ENCODE data around the gene PGR. TPM values are rescaled to one million over a fixed set of nuclear protein-coding genes. Genes with fewer than 3 reads are reported as not detected.

Gene PGR
- total RNA-seq, 1 experiment from 2014 or later, result not detected

DNA sequence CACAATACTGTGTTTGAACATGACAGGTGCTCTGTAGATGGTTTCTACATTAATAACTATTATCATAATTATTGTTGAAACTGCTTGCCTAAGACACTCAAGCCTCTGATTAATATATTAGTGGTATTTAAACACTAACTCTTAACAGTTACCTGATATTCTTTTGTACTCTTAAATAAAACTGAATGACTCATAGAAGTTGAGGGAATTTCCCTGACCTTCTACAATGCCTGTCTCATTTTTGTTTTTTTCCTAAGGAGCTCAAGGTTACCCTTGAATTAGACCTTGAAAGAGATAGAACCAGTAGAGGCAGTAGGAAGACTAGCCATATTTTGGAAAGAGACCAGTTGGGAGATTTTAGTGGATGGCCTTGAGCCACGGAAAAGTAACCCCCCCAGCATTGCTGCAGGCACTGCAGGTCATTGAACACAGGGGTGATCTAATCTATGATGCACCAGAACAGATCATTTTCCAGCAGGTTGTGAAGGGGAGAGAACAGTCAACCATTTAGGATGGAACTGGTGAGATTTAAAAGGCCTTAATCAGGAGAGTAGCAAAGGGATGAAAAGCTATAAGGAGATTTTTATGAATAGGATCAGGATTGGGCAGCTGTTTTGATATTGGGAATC lies 148.3 kb downstream of the PGR start:
- H3K4me1 ChIP-seq (ENCODE audit: control insufficient read depth, insufficient read depth, low read length), result no peaks in the 10 kb centered on the region
- H3K4me3 ChIP-seq (ENCODE audit: low read depth in 2 of 2, low read length in 2 of 2), result no peak overlapping the region
- in situ Hi-C loops (cut with HindIII; ENCODE audit: low pct_unique_long_range_greater_than_20kb, low sequenced_read_pairs) (no loop called here), intact Hi-C loops (cut with micrococcal nuclease; ENCODE audit: unreplicated experiment) (no loop called here)
- DNase-seq (ENCODE audit: low read depth, low spot score) (no peak), ATAC-seq (no peak)
- H3K27ac ChIP-seq (ENCODE audit: low read length), result no peak overlapping the region
- H3K27me3 ChIP-seq (ENCODE audit: control insufficient read depth, insufficient read depth, low read length), result no peaks in the 10 kb centered on the region
- BruUV-seq (replicated peaks), result no TSS peak
- CTCF ChIA-PET, result no interaction called here
- H3K36me3 ChIP-seq (ENCODE audit: control insufficient read depth, insufficient read depth, low read length), result no peaks in the 10 kb centered on the region
- POLR2A ChIA-PET, result no interaction called here
- TF ChIP-seq TCF7L2 (IDR thresholded peaks at IDR 0.05; ENCODE audit: low read depth, low read length), result no peak
- TF ChIP-seq, protein P1, sequence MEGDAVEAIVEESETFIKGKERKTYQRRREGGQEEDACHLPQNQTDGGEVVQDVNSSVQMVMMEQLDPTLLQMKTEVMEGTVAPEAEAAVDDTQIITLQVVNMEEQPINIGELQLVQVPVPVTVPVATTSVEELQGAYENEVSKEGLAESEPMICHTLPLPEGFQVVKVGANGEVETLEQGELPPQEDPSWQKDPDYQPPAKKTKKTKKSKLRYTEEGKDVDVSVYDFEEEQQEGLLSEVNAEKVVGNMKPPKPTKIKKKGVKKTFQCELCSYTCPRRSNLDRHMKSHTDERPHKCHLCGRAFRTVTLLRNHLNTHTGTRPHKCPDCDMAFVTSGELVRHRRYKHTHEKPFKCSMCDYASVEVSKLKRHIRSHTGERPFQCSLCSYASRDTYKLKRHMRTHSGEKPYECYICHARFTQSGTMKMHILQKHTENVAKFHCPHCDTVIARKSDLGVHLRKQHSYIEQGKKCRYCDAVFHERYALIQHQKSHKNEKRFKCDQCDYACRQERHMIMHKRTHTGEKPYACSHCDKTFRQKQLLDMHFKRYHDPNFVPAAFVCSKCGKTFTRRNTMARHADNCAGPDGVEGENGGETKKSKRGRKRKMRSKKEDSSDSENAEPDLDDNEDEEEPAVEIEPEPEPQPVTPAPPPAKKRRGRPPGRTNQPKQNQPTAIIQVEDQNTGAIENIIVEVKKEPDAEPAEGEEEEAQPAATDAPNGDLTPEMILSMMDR (IDR thresholded peaks at IDR 0.05), result no peak
- no peak for TF ChIP-seq SIN3A (IDR thresholded peaks at IDR 0.05; ENCODE audit: borderline replicate concordance, insufficient read depth, low read depth, low read length)
- no peak for TF ChIP-seq POLR2AphosphoS5 (IDR thresholded peaks at IDR 0.05; ENCODE audit: low read depth, low read length)
- TF ChIP-seq, protein P2, sequence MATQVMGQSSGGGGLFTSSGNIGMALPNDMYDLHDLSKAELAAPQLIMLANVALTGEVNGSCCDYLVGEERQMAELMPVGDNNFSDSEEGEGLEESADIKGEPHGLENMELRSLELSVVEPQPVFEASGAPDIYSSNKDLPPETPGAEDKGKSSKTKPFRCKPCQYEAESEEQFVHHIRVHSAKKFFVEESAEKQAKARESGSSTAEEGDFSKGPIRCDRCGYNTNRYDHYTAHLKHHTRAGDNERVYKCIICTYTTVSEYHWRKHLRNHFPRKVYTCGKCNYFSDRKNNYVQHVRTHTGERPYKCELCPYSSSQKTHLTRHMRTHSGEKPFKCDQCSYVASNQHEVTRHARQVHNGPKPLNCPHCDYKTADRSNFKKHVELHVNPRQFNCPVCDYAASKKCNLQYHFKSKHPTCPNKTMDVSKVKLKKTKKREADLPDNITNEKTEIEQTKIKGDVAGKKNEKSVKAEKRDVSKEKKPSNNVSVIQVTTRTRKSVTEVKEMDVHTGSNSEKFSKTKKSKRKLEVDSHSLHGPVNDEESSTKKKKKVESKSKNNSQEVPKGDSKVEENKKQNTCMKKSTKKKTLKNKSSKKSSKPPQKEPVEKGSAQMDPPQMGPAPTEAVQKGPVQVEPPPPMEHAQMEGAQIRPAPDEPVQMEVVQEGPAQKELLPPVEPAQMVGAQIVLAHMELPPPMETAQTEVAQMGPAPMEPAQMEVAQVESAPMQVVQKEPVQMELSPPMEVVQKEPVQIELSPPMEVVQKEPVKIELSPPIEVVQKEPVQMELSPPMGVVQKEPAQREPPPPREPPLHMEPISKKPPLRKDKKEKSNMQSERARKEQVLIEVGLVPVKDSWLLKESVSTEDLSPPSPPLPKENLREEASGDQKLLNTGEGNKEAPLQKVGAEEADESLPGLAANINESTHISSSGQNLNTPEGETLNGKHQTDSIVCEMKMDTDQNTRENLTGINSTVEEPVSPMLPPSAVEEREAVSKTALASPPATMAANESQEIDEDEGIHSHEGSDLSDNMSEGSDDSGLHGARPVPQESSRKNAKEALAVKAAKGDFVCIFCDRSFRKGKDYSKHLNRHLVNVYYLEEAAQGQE (IDR thresholded peaks at IDR 0.05; ENCODE audit: insufficient read depth in 1 of 2, low read depth in 2 of 2, low read length in 1 of 2), result no peak
- no peaks in the 10 kb centered on the region for H3K9me3 ChIP-seq (ENCODE audit: control insufficient read depth, insufficient read depth, low read depth, low read length)

DNA sequence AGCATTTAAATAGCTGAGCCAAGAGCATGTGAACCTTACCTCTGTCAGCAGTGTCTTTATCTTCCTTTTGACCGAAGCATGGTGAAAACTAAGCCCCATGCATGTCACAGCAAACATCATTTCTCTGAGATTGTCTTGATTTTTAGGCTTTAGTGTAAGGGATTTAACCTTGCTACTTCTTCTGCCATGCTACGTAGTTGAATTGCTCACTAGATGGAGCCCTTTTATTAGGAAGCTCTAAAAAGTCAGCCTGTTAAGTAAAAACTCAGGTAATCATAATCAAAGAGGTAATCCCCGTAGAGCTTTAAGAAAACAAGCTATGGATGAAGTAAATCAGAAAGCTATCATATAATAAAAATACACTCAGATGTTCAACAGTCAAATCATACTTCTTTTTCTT lies 149.5 kb downstream of the PGR start:
- no peak overlapping the region for H3K27ac ChIP-seq (ENCODE audit: low read length)
- no peaks in the 10 kb centered on the region for H3K27me3 ChIP-seq (ENCODE audit: control insufficient read depth, insufficient read depth, low read length)
- DNase-seq (ENCODE audit: low read depth, low spot score) (no peak), ATAC-seq (no peak)
- ChIA-PET POLR2A (no interaction called here), CTCF (interaction anchor here (0.5 to 0.7 kb wide), 2 partner anchors 263 to 991 kb away, joined by 3 to 12 read pairs; no protein-coding TSS in a partner anchor)
- TF ChIP-seq, protein P2 (IDR thresholded peaks at IDR 0.05; ENCODE audit: insufficient read depth in 1 of 2, low read depth in 2 of 2, low read length in 1 of 2), result no peak
- TF ChIP-seq, protein P1 (IDR thresholded peaks at IDR 0.05), result peak; percentile 53; the same call in 1 of the 2 replicates
- TF ChIP-seq POLR2AphosphoS5 (IDR thresholded peaks at IDR 0.05; ENCODE audit: low read depth, low read length) (no peak), TCF7L2 (IDR thresholded peaks at IDR 0.05; ENCODE audit: low read depth, low read length) (no peak), SIN3A (IDR thresholded peaks at IDR 0.05; ENCODE audit: borderline replicate concordance, insufficient read depth, low read depth, low read length) (no peak)
- H3K36me3 ChIP-seq (ENCODE audit: control insufficient read depth, insufficient read depth, low read length), result no peaks in the 10 kb centered on the region
- H3K4me1 ChIP-seq (ENCODE audit: control insufficient read depth, insufficient read depth, low read length), result no peaks in the 10 kb centered on the region
- in situ Hi-C loops (cut with HindIII; ENCODE audit: low pct_unique_long_range_greater_than_20kb, low sequenced_read_pairs) (no loop called here), intact Hi-C loops (cut with micrococcal nuclease; ENCODE audit: unreplicated experiment) (no loop called here)
- H3K4me3 ChIP-seq (ENCODE audit: low read depth in 2 of 2, low read length in 2 of 2), result no peak overlapping the region
- BruUV-seq (replicated peaks), result no TSS peak
- H3K9me3 ChIP-seq (ENCODE audit: control insufficient read depth, insufficient read depth, low read depth, low read length), result no peaks in the 10 kb centered on the region

All from Panc1 (cell line).